ENCODE results near the gene TLX2.
"Not testable (repeated sequence)": the region's sequence is repeated elsewhere in the genome, so short reads cannot be mapped to it uniquely, and the experiment has no call there.

TLX2 gene

DNA sequence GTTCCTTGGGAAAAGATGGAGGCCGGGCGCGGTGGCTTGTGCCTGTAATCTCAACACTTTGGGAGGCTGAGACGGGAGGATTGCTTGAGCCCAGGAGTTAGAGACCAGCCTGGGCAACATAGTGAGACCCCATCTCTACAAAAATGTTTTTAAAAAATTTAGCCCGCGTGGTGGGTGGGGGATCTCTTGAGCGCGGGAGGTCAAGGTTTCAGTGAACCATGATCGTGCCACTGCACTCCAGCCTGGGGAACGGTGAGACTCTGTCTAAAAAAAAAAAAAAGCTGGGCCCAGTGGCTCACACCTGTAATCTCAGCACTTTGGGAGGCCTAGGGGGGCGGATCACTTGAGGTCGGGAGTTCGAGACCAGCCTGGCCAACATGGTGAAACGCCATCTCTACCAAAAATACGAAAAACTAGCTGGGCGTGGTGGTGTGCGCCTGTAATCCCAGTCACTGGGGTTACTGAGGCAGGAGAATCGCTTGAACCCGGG, 30.5 kb upstream of the TLX2 start:
- not testable (repeated sequence) for DNase-seq (ENCODE audit: low read depth in 1 of 2, low spot score in 1 of 2)
- H3K27ac ChIP-seq (replicated peaks): peak overlapping the region; percentile 75

GRCh38 chr2:74486141-74486540, 28.1 kb upstream of the TLX2 start:
- TF ChIP-seq POLR2AphosphoS5 (IDR thresholded peaks at IDR 0.05; ENCODE audit: low read depth): no peak
- no peak overlapping the region for H3K27ac ChIP-seq (replicated peaks)
- H3K27me3 ChIP-seq (ENCODE audit: insufficient read depth, poor library complexity, severe bottlenecking): no peaks in the 10 kb centered on the region
- H3K4me3 ChIP-seq (replicated peaks; ENCODE audit: insufficient read depth, low read length): no peak overlapping the region
- no peak for DNase-seq (ENCODE audit: low read depth in 1 of 2, low spot score in 1 of 2)

More for the DNA sequence above, 30.5 kb upstream of the TLX2 start:
- H3K27me3 ChIP-seq (ENCODE audit: insufficient read depth, poor library complexity, severe bottlenecking): not testable (repeated sequence)
- peak overlapping the region; percentile 91 for H3K4me3 ChIP-seq (replicated peaks; ENCODE audit: insufficient read depth, low read length)

DNA sequence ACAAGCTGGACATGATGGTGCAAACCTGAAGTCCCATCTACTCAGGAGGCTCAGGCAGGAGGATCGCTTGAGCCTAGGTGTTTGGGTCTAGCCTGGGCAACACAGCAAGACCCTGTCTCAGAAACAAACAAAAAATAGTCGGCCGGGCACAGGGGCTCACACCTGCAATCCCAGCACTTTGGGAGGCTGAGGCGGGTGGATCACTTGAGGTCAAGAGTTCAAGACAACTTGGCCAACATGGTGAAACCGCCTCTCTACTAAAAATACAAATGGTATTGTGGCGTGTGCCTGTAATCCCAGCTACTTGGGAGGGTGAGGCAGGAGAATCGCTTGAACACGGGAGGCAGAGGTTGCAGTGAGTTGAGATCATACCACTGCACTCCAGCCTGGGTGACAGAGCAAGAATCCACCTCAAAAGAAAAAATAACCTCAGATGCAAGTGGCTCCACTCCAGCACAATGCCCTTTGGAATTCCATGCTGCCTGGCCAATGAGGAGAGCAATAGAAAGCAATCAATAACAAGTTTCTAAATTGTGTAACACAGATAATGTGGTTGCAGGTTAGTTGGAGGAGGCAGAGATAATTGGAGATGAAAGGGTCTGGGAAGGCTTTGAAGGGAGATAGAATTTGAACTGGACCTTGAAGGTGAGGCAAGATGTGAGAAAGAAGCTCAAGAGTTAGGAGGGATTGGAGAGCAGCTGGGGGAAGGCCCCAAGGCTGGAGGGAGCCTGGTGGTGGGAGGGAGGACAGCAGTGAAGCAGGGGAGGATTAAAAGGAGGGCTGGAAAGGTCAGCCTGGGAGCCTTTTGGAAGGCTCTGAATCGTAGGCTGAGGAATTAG, 25.4 kb upstream of the TLX2 start:
- DNase-seq (ENCODE audit: low read depth in 1 of 2, low spot score in 1 of 2): no peak
- Histone ChIP-seq H3K27ac (replicated peaks) (no peak overlapping the region), H3K4me3 (replicated peaks; ENCODE audit: insufficient read depth, low read length) (no peak overlapping the region), H3K27me3 (ENCODE audit: insufficient read depth, poor library complexity, severe bottlenecking) (no peaks in the 10 kb centered on the region)
- TF ChIP-seq GABPA (IDR thresholded peaks at IDR 0.05; ENCODE audit: low read depth): no peak
- no peak for TF ChIP-seq REST (IDR thresholded peaks at IDR 0.05; ENCODE audit: insufficient replicate concordance, low read depth)
- no peak for TF ChIP-seq POLR2AphosphoS5 (IDR thresholded peaks at IDR 0.05; ENCODE audit: low read depth)
- no peak for TF ChIP-seq CTCF (IDR thresholded peaks at IDR 0.05; ENCODE audit: insufficient read depth, low read length)
- TF ChIP-seq SPI1 (IDR thresholded peaks at IDR 0.05; ENCODE audit: borderline replicate concordance, low read depth): no peak

- no peak overlapping the region for H3K27ac ChIP-seq (replicated peaks)
- H3K4me3 ChIP-seq (replicated peaks; ENCODE audit: insufficient read depth, low read length): no peak overlapping the region
- TF ChIP-seq REST (IDR thresholded peaks at IDR 0.05; ENCODE audit: insufficient replicate concordance, low read depth) (no peak), SPI1 (IDR thresholded peaks at IDR 0.05; ENCODE audit: borderline replicate concordance, low read depth) (no peak), POLR2AphosphoS5 (IDR thresholded peaks at IDR 0.05; ENCODE audit: low read depth) (no peak), CTCF (IDR thresholded peaks at IDR 0.05; ENCODE audit: insufficient read depth, low read length) (no peak), GABPA (IDR thresholded peaks at IDR 0.05; ENCODE audit: low read depth) (no peak)
- H3K27me3 ChIP-seq (ENCODE audit: insufficient read depth, poor library complexity, severe bottlenecking): no peaks in the 10 kb centered on the region
- no peak for DNase-seq (ENCODE audit: low read depth in 1 of 2, low spot score in 1 of 2)
These were observed 24.3 kb upstream of the TLX2 start for GRCh38 chr2:74489906-74490305.

Data from HL-60 (cell line).